Suprapubic skin (tissue), 4 donors: ENCODE measurements around the gene GSKIP. TPM values are rescaled to one million over a fixed set of nuclear protein-coding genes. Genes with fewer than 3 reads are reported as not detected.
A peak's percentile ranks its signal among the peaks of the same experiment; 100 is the strongest.

ENCODE experiments used
- DNase-seq, 2 donors: peaks; one replicate each; pipeline ENCODE4 v3.0.0-alpha.2; 2019; ENCODE audit warnings: low spot score in 2 of 2
- H3K27ac ChIP-seq: fragments of 200-600 bp; sonication (generic); one replicate; pipeline ENCODE4 v1.5.1; 2019
- H3K27me3 ChIP-seq: fragments of 200-600 bp; sonication (generic); one replicate; pipeline ENCODE4 v1.5.1; 2019
- H3K36me3 ChIP-seq: fragments of 200-600 bp; sonication (generic); one replicate; pipeline ENCODE4 v1.5.1; 2019
- H3K4me1 ChIP-seq: fragments of 200-600 bp; sonication (generic); one replicate; pipeline ENCODE4 v1.5.1; 2019
- H3K4me3 ChIP-seq: fragments of 200-600 bp; sonication (generic); one replicate; pipeline ENCODE4 v1.5.1; 2019; ENCODE audit warnings: mild to moderate bottlenecking
- H3K9me3 ChIP-seq: fragments of 200-600 bp; sonication (generic); one replicate; pipeline ENCODE4 v1.5.1; 2019
- EP300 ChIP-seq: sonication (generic); formaldehyde crosslinking; IDR thresholded peaks from one replicate; pipeline ENCODE4 v1.6.1; 2017; ENCODE audit warnings: antibody characterized with exemption
- POLR2A ChIP-seq, 2 donors: fragments of 450-650 bp; IDR thresholded peaks; one replicate each; pipeline ENCODE4 v1.6.1; 2017; ENCODE audit warnings: antibody characterized with exemption in 2 of 2, mild to moderate bottlenecking in 2 of 2, moderate library complexity in 2 of 2
- POLR2AphosphoS5 ChIP-seq, 3 donors: sonication (generic); formaldehyde crosslinking; IDR thresholded peaks; one replicate each; pipeline ENCODE4 v1.6.1; 2017; ENCODE audit warnings: antibody characterized with exemption in 3 of 3
- WGBS: methylation state at CpG from one replicate; pipeline ENCODE4 v1.1.5; 2018; 5-methylcytosine and 5-hydroxymethylcytosine counted together
- total RNA-seq, 4 donors: library from RNA; depleted of rRNA; stranded (reverse); fragments of >200 nt; gene quantifications; one replicate each; pipeline ENCODE4 v1.1.0, GENCODE V29; 2016
- TF ChIP-seq, protein P1 (sequence below), 2 donors: fragments of 200-600 bp in 1 of 2; fragments of 450-650 bp in 1 of 2; sonication (generic) in 1 of 2; IDR thresholded peaks; one replicate each; pipeline ENCODE4 v1.5.1; 2016 to 2019; ENCODE audit warnings: antibody characterized with exemption in 2 of 2, mild to moderate bottlenecking in 1 of 2, moderate library complexity in 1 of 2

GSKIP gene, protein sequence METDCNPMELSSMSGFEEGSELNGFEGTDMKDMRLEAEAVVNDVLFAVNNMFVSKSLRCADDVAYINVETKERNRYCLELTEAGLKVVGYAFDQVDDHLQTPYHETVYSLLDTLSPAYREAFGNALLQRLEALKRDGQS
- 10 to 100 TPM in 3 of 4 donors, 1 to 10 TPM in 1; 7.9 to 50.1 (median 24.7) TPM for total RNA-seq

DNA sequence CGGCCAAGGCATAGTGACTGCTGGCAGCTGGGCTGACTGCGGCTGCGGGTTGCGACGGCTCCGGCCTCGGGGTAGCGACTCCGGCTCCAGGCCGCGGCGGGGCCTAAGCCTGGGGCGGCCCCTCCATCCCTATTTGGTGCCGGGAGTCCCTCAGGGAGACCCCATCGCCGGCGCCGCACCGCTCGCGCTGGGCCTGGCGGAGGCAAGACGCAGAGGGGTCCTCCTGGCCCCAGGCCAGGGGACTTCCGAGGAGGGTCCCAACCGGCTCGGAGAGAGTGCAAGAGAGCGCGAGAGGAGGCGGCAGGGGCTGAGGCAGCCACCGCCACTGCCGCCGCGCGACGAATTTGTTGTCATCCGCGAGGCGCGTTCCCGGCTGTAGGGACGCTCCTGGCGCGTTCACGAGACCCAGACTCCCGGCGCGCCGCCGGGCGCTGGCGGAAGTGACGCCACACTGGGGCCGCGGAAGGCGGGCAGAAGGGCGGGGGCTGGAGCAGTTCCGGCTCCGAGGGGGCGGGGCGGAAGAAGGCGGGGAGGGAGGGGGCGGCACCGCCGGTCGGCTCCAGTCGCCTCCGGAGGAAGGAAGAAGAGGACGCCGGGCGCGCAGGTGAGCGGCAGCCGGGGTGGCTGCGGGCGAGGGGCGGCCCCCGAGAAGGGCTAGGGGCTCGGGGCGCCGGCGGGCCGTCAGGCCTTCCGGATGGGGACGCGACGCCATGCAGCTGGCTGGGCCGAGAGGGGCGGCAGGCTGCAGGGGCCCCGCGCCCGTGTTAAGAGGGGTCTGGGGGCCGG, at the start of gene GSKIP, which contains the start of gene ATG2B:
Gene GSKIP, plus strand, starts transcription at position 562 of the 786 bp plus-strand sequence. CDS start 18,722 bp downstream, outside the sequence.
Gene ATG2B, minus strand, starts transcription at position 377 of the 786 bp plus-strand sequence. Its CDS starts 365 bp downstream, at position 12.
- Histone ChIP-seq H3K27ac (peak within 1 kb of the TSS; percentile 98), H3K4me3 (peak within 1 kb of the TSS; percentile 99), H3K27me3 (no peaks in the 10 kb centered on the region), H3K36me3 (peaks cover under 1% of the 10 kb centered on the region), H3K9me3 (no peaks in the 10 kb centered on the region), H3K4me1 (peaks cover 36% of the 10 kb centered on the region)
- peak; percentile 94 to 96 for DNase-seq
- WGBS, result 0% methylated on average over 9 of the region's 92 CpGs
- TF ChIP-seq POLR2AphosphoS5 (IDR thresholded peaks at IDR 0.05), result peak in 2 of 3 donors; percentile 51 to 62
- peak in 1 of 2 donors; percentile 12 for TF ChIP-seq POLR2A (IDR thresholded peaks at IDR 0.05)
- TF ChIP-seq EP300, result no peak

DNA sequence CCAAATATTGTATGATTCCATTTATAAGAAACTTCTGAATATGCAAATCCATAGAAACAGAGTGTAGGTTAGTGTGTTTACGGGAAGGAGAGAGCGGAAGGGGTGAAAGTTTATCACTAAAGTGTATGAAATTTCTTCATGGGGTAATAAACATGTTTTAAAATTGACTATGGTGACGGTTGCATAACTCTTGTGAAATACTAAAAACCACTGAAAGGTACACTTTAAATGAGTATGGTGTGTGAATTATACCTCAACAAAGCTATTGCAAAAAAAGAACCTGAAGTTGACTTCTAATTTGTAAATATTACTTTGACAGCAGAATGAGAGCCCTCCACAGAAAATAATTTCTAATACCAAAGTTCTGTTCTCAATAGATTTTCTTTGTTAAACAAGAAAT, 47.2 kb upstream of the GSKIP start:
- H3K36me3 ChIP-seq, result peaks cover 80% of the 10 kb centered on the region
- no peaks in the 10 kb centered on the region for H3K9me3 ChIP-seq
- H3K4me3 ChIP-seq, result no peak overlapping the region
- H3K27me3 ChIP-seq, result no peaks in the 10 kb centered on the region
- DNase-seq, result no peak
- TF ChIP-seq POLR2AphosphoS5 (IDR thresholded peaks at IDR 0.05), result no peak
- TF ChIP-seq, protein P1, sequence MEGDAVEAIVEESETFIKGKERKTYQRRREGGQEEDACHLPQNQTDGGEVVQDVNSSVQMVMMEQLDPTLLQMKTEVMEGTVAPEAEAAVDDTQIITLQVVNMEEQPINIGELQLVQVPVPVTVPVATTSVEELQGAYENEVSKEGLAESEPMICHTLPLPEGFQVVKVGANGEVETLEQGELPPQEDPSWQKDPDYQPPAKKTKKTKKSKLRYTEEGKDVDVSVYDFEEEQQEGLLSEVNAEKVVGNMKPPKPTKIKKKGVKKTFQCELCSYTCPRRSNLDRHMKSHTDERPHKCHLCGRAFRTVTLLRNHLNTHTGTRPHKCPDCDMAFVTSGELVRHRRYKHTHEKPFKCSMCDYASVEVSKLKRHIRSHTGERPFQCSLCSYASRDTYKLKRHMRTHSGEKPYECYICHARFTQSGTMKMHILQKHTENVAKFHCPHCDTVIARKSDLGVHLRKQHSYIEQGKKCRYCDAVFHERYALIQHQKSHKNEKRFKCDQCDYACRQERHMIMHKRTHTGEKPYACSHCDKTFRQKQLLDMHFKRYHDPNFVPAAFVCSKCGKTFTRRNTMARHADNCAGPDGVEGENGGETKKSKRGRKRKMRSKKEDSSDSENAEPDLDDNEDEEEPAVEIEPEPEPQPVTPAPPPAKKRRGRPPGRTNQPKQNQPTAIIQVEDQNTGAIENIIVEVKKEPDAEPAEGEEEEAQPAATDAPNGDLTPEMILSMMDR (IDR thresholded peaks at IDR 0.05), result no peak
- no peak for TF ChIP-seq EP300
- TF ChIP-seq POLR2A (IDR thresholded peaks at IDR 0.05), result no peak
- H3K4me1 ChIP-seq, result no peaks in the 10 kb centered on the region
- 98% methylated on average over 3 of the region's 3 CpGs for WGBS
- H3K27ac ChIP-seq, result no peak overlapping the region

DNA sequence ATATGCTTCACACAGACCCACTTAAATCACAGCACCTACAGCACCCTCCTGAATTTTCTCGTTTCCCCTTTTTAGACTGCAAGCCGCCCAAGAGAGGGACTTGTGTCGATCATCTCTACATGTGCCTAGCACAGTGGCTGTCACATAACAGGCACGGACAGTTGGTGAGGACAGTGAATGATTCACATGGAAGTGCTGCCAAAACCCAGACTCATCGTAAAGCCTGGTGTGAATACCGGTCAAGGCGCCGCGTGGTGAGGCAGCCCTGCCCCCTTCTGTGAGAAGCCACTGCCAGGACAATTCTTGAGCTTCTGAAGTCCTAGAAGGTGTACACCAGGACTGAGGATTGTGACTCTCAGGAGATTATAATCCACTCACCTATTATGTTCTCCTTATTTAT, 44.5 kb upstream of the GSKIP start:
- 91% methylated on average over 9 of the region's 9 CpGs for WGBS
- Histone ChIP-seq H3K27me3 (no peaks in the 10 kb centered on the region), H3K4me3 (no peak overlapping the region), H3K4me1 (no peaks in the 10 kb centered on the region), H3K27ac (no peak overlapping the region), H3K9me3 (no peaks in the 10 kb centered on the region), H3K36me3 (peaks cover 79% of the 10 kb centered on the region)
- DNase-seq, result no peak
- TF ChIP-seq POLR2A (IDR thresholded peaks at IDR 0.05) (no peak), EP300 (no peak), POLR2AphosphoS5 (IDR thresholded peaks at IDR 0.05) (no peak)
- TF ChIP-seq, protein P1 (IDR thresholded peaks at IDR 0.05), result no peak

DNA sequence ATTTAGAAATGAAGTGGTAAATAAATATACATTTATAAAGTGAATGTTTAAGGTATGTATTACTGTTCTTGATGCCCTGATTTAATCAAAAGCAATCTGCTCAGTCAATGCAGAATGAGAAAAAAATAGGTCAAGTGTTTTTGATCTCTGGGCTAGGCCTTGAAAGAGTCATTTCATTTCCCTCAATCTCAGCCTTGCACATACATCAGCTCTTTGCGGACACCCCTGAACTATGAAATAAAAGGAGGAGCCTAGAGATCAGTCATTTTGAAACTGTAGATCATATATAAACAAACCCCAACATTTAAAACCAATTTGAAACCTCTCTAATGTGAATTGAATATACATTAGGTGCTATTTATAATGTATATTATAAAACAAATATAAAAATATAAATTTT, 42.7 kb upstream of the GSKIP start:
- H3K27ac ChIP-seq, result no peak overlapping the region
- H3K4me3 ChIP-seq, result no peak overlapping the region
- peaks cover 79% of the 10 kb centered on the region for H3K36me3 ChIP-seq
- TF ChIP-seq, protein P1 (IDR thresholded peaks at IDR 0.05), result no peak
- no peak for TF ChIP-seq EP300
- no peak for TF ChIP-seq POLR2AphosphoS5 (IDR thresholded peaks at IDR 0.05)
- TF ChIP-seq POLR2A (IDR thresholded peaks at IDR 0.05), result no peak
- no peaks in the 10 kb centered on the region for H3K9me3 ChIP-seq
- no peaks in the 10 kb centered on the region for H3K27me3 ChIP-seq
- no peak for DNase-seq
- H3K4me1 ChIP-seq, result no peaks in the 10 kb centered on the region
- 87% methylated on average over 1 of the region's 1 CpG for WGBS

DNA sequence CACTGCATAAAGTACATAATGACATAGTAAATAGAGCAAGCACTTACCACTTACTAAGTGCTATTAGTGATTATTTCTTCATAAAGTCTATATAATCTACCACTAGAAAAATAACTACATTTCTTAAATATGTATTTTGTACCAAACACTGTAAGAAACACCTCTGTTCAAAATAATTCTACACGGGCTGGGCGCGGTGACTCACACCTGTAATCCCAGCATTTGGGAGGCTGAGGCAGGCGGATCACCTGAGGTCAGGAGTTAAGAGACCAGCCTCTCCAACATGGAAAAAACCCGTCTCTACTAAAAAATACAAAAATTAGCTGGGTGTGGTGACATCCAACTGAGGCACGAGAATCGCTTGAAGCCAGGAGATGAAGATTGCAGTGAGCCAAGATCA, 39.1 kb upstream of the GSKIP start:
- no peaks in the 10 kb centered on the region for H3K4me1 ChIP-seq
- no peak for DNase-seq
- TF ChIP-seq POLR2AphosphoS5 (IDR thresholded peaks at IDR 0.05), result no peak
- H3K4me3 ChIP-seq, result no peak overlapping the region
- H3K27ac ChIP-seq, result no peak overlapping the region
- 87% methylated on average over 7 of the region's 7 CpGs for WGBS
- no peaks in the 10 kb centered on the region for H3K9me3 ChIP-seq
- H3K27me3 ChIP-seq, result no peaks in the 10 kb centered on the region
- H3K36me3 ChIP-seq, result peaks cover 76% of the 10 kb centered on the region

DNA sequence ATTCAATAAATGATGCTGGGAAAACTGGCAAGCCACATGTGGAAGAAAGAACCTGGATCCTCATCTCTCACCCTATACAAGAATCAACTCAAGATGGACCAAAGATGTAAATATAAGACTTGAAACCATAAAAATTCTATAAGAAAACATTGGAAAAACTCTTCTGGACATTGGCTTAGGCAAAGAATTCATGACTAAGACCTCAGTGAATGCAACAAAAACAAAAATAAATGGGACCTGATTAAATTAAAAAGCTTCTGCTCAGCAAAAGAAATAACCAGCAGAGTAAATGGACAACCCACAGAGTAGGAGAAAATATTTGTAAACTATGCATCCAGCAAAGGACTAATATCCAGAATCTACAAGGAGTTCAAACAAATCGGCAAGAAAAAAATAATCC, 24.8 kb upstream of the GSKIP start:
- Histone ChIP-seq H3K9me3 (no peaks in the 10 kb centered on the region), H3K27me3 (no peaks in the 10 kb centered on the region), H3K36me3 (peaks cover 43% of the 10 kb centered on the region), H3K27ac (no peak overlapping the region), H3K4me3 (no peak overlapping the region), H3K4me1 (no peaks in the 10 kb centered on the region)
- WGBS, result 97% methylated on average over 1 of the region's 1 CpG
- TF ChIP-seq POLR2AphosphoS5 (IDR thresholded peaks at IDR 0.05) (no peak), POLR2A (IDR thresholded peaks at IDR 0.05) (no peak), EP300 (no peak)
- TF ChIP-seq, protein P1 (IDR thresholded peaks at IDR 0.05), result no peak
- no peak for DNase-seq
